H9 (cell line): ENCODE data around the gene CD244. TPM values are rescaled to one million over a fixed set of nuclear protein-coding genes. Genes with fewer than 3 reads are reported as not detected.

ENCODE experiments used
- DNase-seq: peaks from one replicate; pipeline ENCODE4 v3.0.0-alpha.2; 2017
- H2AFZ ChIP-seq: one replicate; pipeline ENCODE4 v1.6.1; 2013; ENCODE audit warnings: mild to moderate bottlenecking, low read length, control low read depth, moderate library complexity
- H2AK5ac ChIP-seq: 2 replicates; pipeline ENCODE4 v1.6.1; 2013; ENCODE audit warnings: low read length, control low read depth, mixed read lengths; ENCODE audit not compliant: insufficient read length
- H2BK120ac ChIP-seq: one replicate; pipeline ENCODE4 v1.6.1; 2013; ENCODE audit warnings: low read depth, mild to moderate bottlenecking, low read length, control low read depth, inconsistent platforms; ENCODE audit not compliant: poor library complexity, severe bottlenecking
- H2BK12ac ChIP-seq: 2 replicates; pipeline ENCODE4 v1.6.1; 2013; ENCODE audit warnings: low read length, control low read depth, mixed read lengths, low read depth; ENCODE audit not compliant: insufficient read length
- H2BK15ac ChIP-seq: 2 replicates; pipeline ENCODE4 v1.6.1; 2013; ENCODE audit warnings: low read depth, low read length, control low read depth
- H2BK20ac ChIP-seq: one replicate; pipeline ENCODE4 v1.6.1; 2013; ENCODE audit warnings: low read depth, mild to moderate bottlenecking, low read length, control low read depth, inconsistent platforms; ENCODE audit not compliant: poor library complexity, severe bottlenecking
- H2BK5ac ChIP-seq: 2 replicates; pipeline ENCODE4 v1.6.1; 2013; ENCODE audit warnings: low read length, control low read depth, mixed read lengths; ENCODE audit not compliant: insufficient read length
- H3K14ac ChIP-seq: 2 replicates; pipeline ENCODE4 v1.6.1; 2013; ENCODE audit warnings: low read length, control low read depth; ENCODE audit not compliant: insufficient read depth
- H3K18ac ChIP-seq: 2 replicates; pipeline ENCODE4 v1.6.1; 2013; ENCODE audit warnings: low read depth, mild to moderate bottlenecking, mixed read lengths, low read length, control low read depth; ENCODE audit not compliant: insufficient read length
- H3K23ac ChIP-seq: 2 replicates; pipeline ENCODE4 v1.6.1; 2013; ENCODE audit warnings: low read length, control low read depth, mixed read lengths, low read depth; ENCODE audit not compliant: insufficient read length
- H3K23me2 ChIP-seq: 2 replicates; pipeline ENCODE4 v1.6.1; 2013; ENCODE audit warnings: low read depth, mild to moderate bottlenecking, mixed read lengths, low read length, control low read depth; ENCODE audit not compliant: insufficient read length, poor library complexity, severe bottlenecking
- H3K27ac ChIP-seq: 2 replicates; pipeline ENCODE4 v1.5.1; 2013; ENCODE audit warnings: low read length, control low read depth, mixed read lengths, low read depth; ENCODE audit not compliant: insufficient read length
- H3K27me3 ChIP-seq: 2 replicates; pipeline ENCODE4 v1.6.1; 2013; ENCODE audit warnings: low read length, control low read depth, inconsistent platforms; ENCODE audit not compliant: insufficient read depth
- H3K4ac ChIP-seq: 2 replicates; pipeline ENCODE4 v1.6.1; 2013; ENCODE audit warnings: low read depth, mild to moderate bottlenecking, control low read depth, inconsistent platforms, low read length, moderate library complexity
- H3K4me1 ChIP-seq: 2 replicates; pipeline ENCODE4 v1.6.1; 2013; ENCODE audit warnings: low read length, control low read depth, inconsistent platforms; ENCODE audit not compliant: insufficient read depth
- H3K4me2 ChIP-seq: 2 replicates; pipeline ENCODE4 v1.6.1; 2013; ENCODE audit warnings: low read length, control low read depth, mixed read lengths; ENCODE audit not compliant: insufficient read length, insufficient read depth
- H3K56ac ChIP-seq: 2 replicates; pipeline ENCODE4 v1.6.1; 2013; ENCODE audit warnings: low read depth, mild to moderate bottlenecking, mixed read lengths, low read length, control low read depth; ENCODE audit not compliant: insufficient read length
- H3K79me1 ChIP-seq: 2 replicates; pipeline ENCODE4 v1.6.1; 2013; ENCODE audit warnings: low read depth, mild to moderate bottlenecking, moderate library complexity, low read length, control low read depth, inconsistent platforms; ENCODE audit not compliant: insufficient read depth, poor library complexity, severe bottlenecking
- H3K79me2 ChIP-seq: 2 replicates; pipeline ENCODE4 v1.6.1; 2013; ENCODE audit warnings: low read length, control low read depth, inconsistent platforms; ENCODE audit not compliant: insufficient read depth
- H3K9ac ChIP-seq: 2 replicates; pipeline ENCODE4 v1.6.1; 2013; ENCODE audit warnings: low read length, control low read depth, mixed read lengths; ENCODE audit not compliant: insufficient read length; ENCODE audit errors: extremely low read depth
- H3K9me3 ChIP-seq: one replicate; pipeline ENCODE4 v1.6.1; 2013; ENCODE audit warnings: low read depth, low read length, inconsistent platforms; ENCODE audit not compliant: control insufficient read depth
- H3T11ph ChIP-seq: one replicate; pipeline ENCODE4 v1.6.1; 2013; ENCODE audit warnings: mild to moderate bottlenecking, low read length, control low read depth, inconsistent platforms
- H4K20me1 ChIP-seq: one replicate; pipeline ENCODE4 v1.6.1; 2013; ENCODE audit not compliant: control insufficient read depth, insufficient read length, insufficient read depth
- H4K5ac ChIP-seq: 2 replicates; pipeline ENCODE4 v1.6.1; 2013; ENCODE audit warnings: low read depth, mild to moderate bottlenecking, mixed read lengths, low read length, control low read depth; ENCODE audit not compliant: insufficient read length
- H4K8ac ChIP-seq: replicated peaks from 2 replicates; pipeline ENCODE4 v1.6.1; 2013; ENCODE audit warnings: low read length, control low read depth, mixed read lengths, low read depth; ENCODE audit not compliant: insufficient read length
- H4K91ac ChIP-seq: 2 replicates; pipeline ENCODE4 v1.6.1; 2013; ENCODE audit warnings: low read depth, mild to moderate bottlenecking, moderate library complexity, mixed read lengths, low read length, control low read depth; ENCODE audit not compliant: insufficient read length
- H3K27ac Mint-ChIP-seq, 3 experiments: 2 replicates in 2 of 3; 3 replicates in 1 of 3; pipeline ENCODE4 v1.8.0; 2020 to 2021; ENCODE audit warnings: mixed read lengths in 3 of 3, mild to moderate bottlenecking in 1 of 3, moderate library complexity in 1 of 3
- H3K27me3 Mint-ChIP-seq: 2 replicates; pipeline ENCODE4 v1.8.0; 2021; ENCODE audit warnings: low read depth, mild to moderate bottlenecking, moderate library complexity, mixed read lengths
- H3K36me3 Mint-ChIP-seq, 3 experiments: 2 replicates in 2 of 3; 3 replicates in 1 of 3; pipeline ENCODE4 v1.8.0; 2020 to 2021; ENCODE audit warnings: low read depth in 3 of 3, mixed read lengths in 3 of 3; ENCODE audit not compliant: insufficient read depth in 1 of 3
- H3K4me1 Mint-ChIP-seq, 2 experiments: 2 replicates each; pipeline ENCODE4 v1.8.0; 2020; ENCODE audit warnings: mixed read lengths in 2 of 2
- H3K4me3 Mint-ChIP-seq, 2 experiments: 2 replicates in 1 of 2; 3 replicates in 1 of 2; pipeline ENCODE4 v1.8.0; 2020 to 2021; ENCODE audit warnings: mild to moderate bottlenecking in 2 of 2, mixed read lengths in 2 of 2, moderate library complexity in 1 of 2
- H3K9me3 Mint-ChIP-seq, 2 experiments: 2 replicates in 1 of 2; 3 replicates in 1 of 2; pipeline ENCODE4 v1.8.0; 2020; ENCODE audit warnings: mild to moderate bottlenecking in 2 of 2, mixed read lengths in 2 of 2, moderate library complexity in 1 of 2
- WGBS: extraction: QIAGEN DNeasy Blood & Tissue Kit; methylation state at CpG from one replicate; pipeline ENCODE4 v1.1.7; 2013; ENCODE audit warnings: missing lambda C conversion rate, low lambda C conversion rate, mixed read lengths; ENCODE audit not compliant: insufficient read length; ENCODE audit errors: extremely low coverage; 5-methylcytosine and 5-hydroxymethylcytosine counted together
- total RNA-seq: library from RNA; stranded (reverse); gene quantifications from 2 replicates; pipeline ENCODE4 v1.2.1, GENCODE V29; 2021
- TF ChIP-seq, protein P1 (sequence below): fragments of 200-600 bp; sonication (generic); conservative IDR thresholded peaks from 3 replicates; pipeline ENCODE4 v1.8.0; 2021; ENCODE audit warnings: antibody characterized with exemption, mild to moderate bottlenecking

Gene CD244
- total RNA-seq, 1 experiment from 2014 or later, result not detected

DNA sequence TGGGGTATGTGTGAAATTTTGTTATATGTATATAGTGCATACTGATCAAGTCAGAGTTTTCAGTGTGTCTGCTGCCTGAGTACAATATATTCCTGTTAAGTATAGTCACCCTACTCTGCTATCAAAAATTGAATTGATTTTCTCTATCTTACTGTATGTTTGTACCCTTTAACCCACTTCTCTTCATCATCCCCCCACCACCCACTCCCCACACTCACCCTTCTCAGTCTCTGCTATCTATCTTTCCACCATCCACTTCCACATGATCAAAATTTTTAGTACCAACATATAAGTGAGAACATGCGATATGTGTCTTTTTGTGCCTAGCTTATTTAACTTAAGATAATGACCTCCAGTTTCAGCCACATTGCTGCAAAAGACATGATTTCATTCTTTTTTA lies 62.5 kb downstream of the CD244 start:
- no peak overlapping the region for H4K5ac ChIP-seq
- H3K4ac ChIP-seq, result no peak overlapping the region
- Mint-ChIP-seq H3K27me3 (peaks cover 3% of the 10 kb centered on the region; the same call in 1 of the 2 replicates), H3K36me3 (no peaks in the 10 kb centered on the region), H3K27ac (no peak overlapping the region), H3K9me3 (no peaks in the 10 kb centered on the region), H3K4me1 (no peaks in the 10 kb centered on the region), H3K4me3 (no peak overlapping the region)
- no peaks in the 10 kb centered on the region for H3K79me1 ChIP-seq
- no peak overlapping the region for H2AK5ac ChIP-seq
- no peak overlapping the region for H2AFZ ChIP-seq
- no peak overlapping the region for H3K4me2 ChIP-seq
- H4K20me1 ChIP-seq, result no peaks in the 10 kb centered on the region
- H2BK12ac ChIP-seq, result no peak overlapping the region
- H3K27ac ChIP-seq, result no peak overlapping the region
- no peak overlapping the region for H3K23ac ChIP-seq
- H3K9ac ChIP-seq, result no peak overlapping the region
- H3K56ac ChIP-seq, result no peak overlapping the region
- no peaks in the 10 kb centered on the region for H3K79me2 ChIP-seq
- no peak overlapping the region for H3K18ac ChIP-seq
- no peaks in the 10 kb centered on the region for H3K4me1 ChIP-seq
- WGBS, result no CpG with 5 or more reads among the region's 1 CpG
- DNase-seq, result no peak
- H3K23me2 ChIP-seq, result no peaks in the 10 kb centered on the region
- H2BK120ac ChIP-seq, result no peak overlapping the region
- no peak overlapping the region for H3T11ph ChIP-seq
- H3K27me3 ChIP-seq, result no peaks in the 10 kb centered on the region
- TF ChIP-seq, protein P1, sequence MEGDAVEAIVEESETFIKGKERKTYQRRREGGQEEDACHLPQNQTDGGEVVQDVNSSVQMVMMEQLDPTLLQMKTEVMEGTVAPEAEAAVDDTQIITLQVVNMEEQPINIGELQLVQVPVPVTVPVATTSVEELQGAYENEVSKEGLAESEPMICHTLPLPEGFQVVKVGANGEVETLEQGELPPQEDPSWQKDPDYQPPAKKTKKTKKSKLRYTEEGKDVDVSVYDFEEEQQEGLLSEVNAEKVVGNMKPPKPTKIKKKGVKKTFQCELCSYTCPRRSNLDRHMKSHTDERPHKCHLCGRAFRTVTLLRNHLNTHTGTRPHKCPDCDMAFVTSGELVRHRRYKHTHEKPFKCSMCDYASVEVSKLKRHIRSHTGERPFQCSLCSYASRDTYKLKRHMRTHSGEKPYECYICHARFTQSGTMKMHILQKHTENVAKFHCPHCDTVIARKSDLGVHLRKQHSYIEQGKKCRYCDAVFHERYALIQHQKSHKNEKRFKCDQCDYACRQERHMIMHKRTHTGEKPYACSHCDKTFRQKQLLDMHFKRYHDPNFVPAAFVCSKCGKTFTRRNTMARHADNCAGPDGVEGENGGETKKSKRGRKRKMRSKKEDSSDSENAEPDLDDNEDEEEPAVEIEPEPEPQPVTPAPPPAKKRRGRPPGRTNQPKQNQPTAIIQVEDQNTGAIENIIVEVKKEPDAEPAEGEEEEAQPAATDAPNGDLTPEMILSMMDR, result no peak
- H4K8ac ChIP-seq, result no peak overlapping the region
- H3K9me3 ChIP-seq, result no peaks in the 10 kb centered on the region
- H2BK5ac ChIP-seq, result no peak overlapping the region
- no peak overlapping the region for H2BK15ac ChIP-seq
- no peak overlapping the region for H3K14ac ChIP-seq
- no peak overlapping the region for H2BK20ac ChIP-seq
- H4K91ac ChIP-seq, result no peak overlapping the region
